Measurements from ENCODE around the gene PRUNE2. TPM values are rescaled to one million over a fixed set of nuclear protein-coding genes. Genes with fewer than 3 reads are reported as not detected.

Gene PRUNE2
- polyA plus RNA-seq, 3 donors: 0.72 to 1.8 (median 1.5) TPM

- intact Hi-C loops (cut with micrococcal nuclease): no loop called here
- Histone ChIP-seq H3K4me3 (replicated peaks in 1 of 3; ENCODE audit: low read depth in 2 of 3, low read length in 3 of 3) (no peak overlapping the region), H4K20me1 (ENCODE audit: insufficient read depth, low read length) (no peaks in the 10 kb centered on the region), H2AFZ (ENCODE audit: insufficient read depth, low read depth, low read length, poor library complexity, severe bottlenecking) (no peak overlapping the region), H3K36me3 (replicated peaks in 1 of 2; ENCODE audit: control insufficient read depth in 1 of 2, insufficient read depth in 2 of 2, low read length in 2 of 2) (no peaks in the 10 kb centered on the region), H3K27ac (ENCODE audit: low read depth in 1 of 2, low read length in 2 of 2) (no peak overlapping the region), H3K27me3 (ENCODE audit: control insufficient read depth in 2 of 2, insufficient read depth in 2 of 2, low read length in 2 of 2) (no peaks in the 10 kb centered on the region), H3K79me2 (ENCODE audit: insufficient read depth, low read length) (no peaks in the 10 kb centered on the region), H3K9ac (ENCODE audit: insufficient read depth, low read length, poor library complexity, severe bottlenecking) (no peak overlapping the region), H3K4me2 (replicated peaks; ENCODE audit: extremely low read depth, low read length, poor library complexity, severe bottlenecking) (no peak overlapping the region), H3K9me3 (replicated peaks in 1 of 2; ENCODE audit: control insufficient read depth in 1 of 2, insufficient read depth in 1 of 2, low read length in 2 of 2) (peaks cover 0 to 5% of the 10 kb centered on the region in 2 donors), H3K4me1 (ENCODE audit: control insufficient read depth in 1 of 2, insufficient read depth in 2 of 2, low read length in 2 of 2) (peaks cover 28 to 53% of the 10 kb centered on the region in 2 donors)
- peaks cover 0 to 5% of the 10 kb centered on the region in 2 donors for H3K36me3 Mint-ChIP-seq
- no peak overlapping the region for H3K4me3 Mint-ChIP-seq
- H3K4me1 Mint-ChIP-seq: peaks cover 47% of the 10 kb centered on the region
- H3K27me3 Mint-ChIP-seq (ENCODE audit: low read depth in 3 of 3): no peaks in the 10 kb centered on the region
- H3K27ac Mint-ChIP-seq: peak overlapping the region in 2 of 7 donors; percentile 59 to 75
- peaks cover 0 to 11% (median 6%) of the 10 kb centered on the region in 7 donors for H3K9me3 Mint-ChIP-seq
- DNase-seq: no peak
- no CpG with 5 or more reads among the region's 2 CpGs for WGBS (ENCODE audit: insufficient coverage)
- TF ChIP-seq CTCF (IDR thresholded peaks at IDR 0.05): no peak
These were observed 338.8 kb downstream of the PRUNE2 start for GRCh38 chr9:76567086-76567485.

- intact Hi-C loops (cut with micrococcal nuclease): loop anchor here in 1 of 2 donors (5.0 kb wide), 1 partner anchor 33 kb away; no protein-coding TSS in a partner anchor
- no peak overlapping the region for H3K4me2 ChIP-seq (replicated peaks; ENCODE audit: extremely low read depth, low read length, poor library complexity, severe bottlenecking)
- Mint-ChIP-seq H3K4me1 (peaks cover 53% of the 10 kb centered on the region), H3K9me3 (peaks cover 0 to 6% (median 2%) of the 10 kb centered on the region in 7 donors), H3K27ac (peak overlapping the region in 5 of 7 donors; percentile 47 to 93 (median 64)), H3K4me3 (no peak overlapping the region), H3K27me3 (ENCODE audit: low read depth in 3 of 3) (no peaks in the 10 kb centered on the region), H3K36me3 (peaks cover 0 to 5% of the 10 kb centered on the region in 2 donors)
- no peak overlapping the region for H3K4me3 ChIP-seq (replicated peaks in 1 of 3; ENCODE audit: low read depth in 2 of 3, low read length in 3 of 3)
- no peaks in the 10 kb centered on the region for H3K36me3 ChIP-seq (replicated peaks in 1 of 2; ENCODE audit: control insufficient read depth in 1 of 2, insufficient read depth in 2 of 2, low read length in 2 of 2)
- H3K9ac ChIP-seq (ENCODE audit: insufficient read depth, low read length, poor library complexity, severe bottlenecking): no peak overlapping the region
- no peaks in the 10 kb centered on the region for H4K20me1 ChIP-seq (ENCODE audit: insufficient read depth, low read length)
- DNase-seq: peak in 2 of 3 donors; percentile 48 to 70
- H3K27me3 ChIP-seq (ENCODE audit: control insufficient read depth in 2 of 2, insufficient read depth in 2 of 2, low read length in 2 of 2): no peaks in the 10 kb centered on the region
- H3K4me1 ChIP-seq (ENCODE audit: control insufficient read depth in 1 of 2, insufficient read depth in 2 of 2, low read length in 2 of 2): peaks cover 47 to 56% of the 10 kb centered on the region in 2 donors
- peaks cover 6% of the 10 kb centered on the region for H3K79me2 ChIP-seq (ENCODE audit: insufficient read depth, low read length)
- no peak overlapping the region for H3K27ac ChIP-seq (ENCODE audit: low read depth in 1 of 2, low read length in 2 of 2)
- H3K9me3 ChIP-seq (replicated peaks in 1 of 2; ENCODE audit: control insufficient read depth in 1 of 2, insufficient read depth in 1 of 2, low read length in 2 of 2): no peaks in the 10 kb centered on the region
- no peak for TF ChIP-seq CTCF (IDR thresholded peaks at IDR 0.05)
- H2AFZ ChIP-seq (ENCODE audit: insufficient read depth, low read depth, low read length, poor library complexity, severe bottlenecking): no peak overlapping the region
These were observed 341.6 kb downstream of the PRUNE2 start for GRCh38 chr9:76564297-76564696.

Data from CD14-positive monocyte (primary cell).